Karpas-422 (cell line): ENCODE measurements around the gene TRIM59. TPM values are rescaled to one million over a fixed set of nuclear protein-coding genes. Genes with fewer than 3 reads are reported as not detected.

Experiments
- DNase-seq: peaks from one replicate; pipeline ENCODE4 v3.0.0-alpha.2; 2015
- H2AFZ ChIP-seq: fragments of 200-600 bp; sonication (generic); 2 replicates; pipeline ENCODE4 v1.6.1; 2014; ENCODE audit warnings: antibody characterized with exemption, low read length, mixed read lengths
- H3K27ac ChIP-seq: fragments of 200-600 bp; sonication (generic); 2 replicates; pipeline ENCODE4 v1.5.1; 2014; ENCODE audit warnings: mild to moderate bottlenecking, low read length, moderate library complexity
- H3K27me3 ChIP-seq: fragments of 200-600 bp; sonication (generic); 2 replicates; pipeline ENCODE4 v1.6.1; 2014; ENCODE audit warnings: low read length, mixed read lengths
- H3K36me3 ChIP-seq: fragments of 200-600 bp; sonication (generic); 2 replicates; pipeline ENCODE4 v1.6.1; 2014; ENCODE audit warnings: low read length, mixed read lengths; ENCODE audit not compliant: insufficient read depth
- H3K4me1 ChIP-seq: fragments of 200-600 bp; sonication (generic); 2 replicates; pipeline ENCODE4 v1.6.1; 2014; ENCODE audit warnings: mild to moderate bottlenecking, low read length, mixed read lengths
- H3K4me2 ChIP-seq: fragments of 200-600 bp; sonication (generic); 2 replicates; pipeline ENCODE4 v1.6.1; 2014; ENCODE audit warnings: low read length, low read depth, mild to moderate bottlenecking; ENCODE audit not compliant: poor library complexity, severe bottlenecking
- H3K4me3 ChIP-seq: fragments of 200-600 bp; sonication (generic); 2 replicates; pipeline ENCODE4 v1.5.1; 2014; ENCODE audit warnings: mild to moderate bottlenecking, antibody characterized with exemption, low read length, mixed read lengths
- H3K79me2 ChIP-seq: fragments of 200-600 bp; sonication (generic); 2 replicates; pipeline ENCODE4 v1.6.1; 2014; ENCODE audit warnings: mild to moderate bottlenecking, low read length, mixed read lengths
- H3K9ac ChIP-seq: fragments of 200-600 bp; sonication (generic); 2 replicates; pipeline ENCODE4 v1.6.0; 2014; ENCODE audit warnings: low read length
- H3K9me2 ChIP-seq: fragments of 200-600 bp; sonication (generic), shearing (Covaris generic); replicated peaks from 2 replicates; pipeline ENCODE4 v1.6.0; 2014; ENCODE audit warnings: mild to moderate bottlenecking, low read length, moderate library complexity; ENCODE audit not compliant: insufficient read depth
- H3K9me3 ChIP-seq: fragments of 300-700, 200-600 bp; sonication (generic); 2 replicates; pipeline ENCODE4 v1.6.1; 2014; ENCODE audit warnings: low read length, mixed read lengths
- H4K20me1 ChIP-seq: fragments of 200-600 bp; sonication (generic); 2 replicates; pipeline ENCODE4 v1.6.1; 2014; ENCODE audit warnings: mild to moderate bottlenecking, antibody characterized with exemption, low read length, low read depth; ENCODE audit not compliant: insufficient read depth
- total RNA-seq: library from RNA; depleted of rRNA; stranded (reverse); fragments of >200 nt; shearing (Covaris generic); gene quantifications from 2 replicates; pipeline ENCODE4 v1.2.3, GENCODE V29; 2014; ENCODE audit warnings: low replicate concordance; rRNA removed

Gene TRIM59
- 7.0 and 39.3 TPM in 2 replicates for total RNA-seq

GRCh38 chr3:160449636-160450598 is at the start of gene TRIM59:
Gene TRIM59, minus strand, starts transcription at chr3:160449786. Its CDS starts 10,603 bp downstream, at chr3:160439183.
- no peaks in the 10 kb centered on the region for H4K20me1 ChIP-seq
- peak; percentile 98 for DNase-seq
- H3K4me1 ChIP-seq: peaks cover 21% of the 10 kb centered on the region
- no peaks in the 10 kb centered on the region for H3K27me3 ChIP-seq
- peak within 1 kb of the TSS; percentile 70 for H3K27ac ChIP-seq
- peak within 1 kb of the TSS; percentile 76 for H2AFZ ChIP-seq
- no peaks in the 10 kb centered on the region for H3K9me2 ChIP-seq
- H3K36me3 ChIP-seq: peaks cover 17% of the 10 kb centered on the region
- peak within 1 kb of the TSS; percentile 90 for H3K4me3 ChIP-seq
- H3K79me2 ChIP-seq: peaks cover 44% of the 10 kb centered on the region
- H3K4me2 ChIP-seq: peak within 1 kb of the TSS; percentile 80
- H3K9me3 ChIP-seq: no peaks in the 10 kb centered on the region
- peak within 1 kb of the TSS; percentile 89 for H3K9ac ChIP-seq

- Histone ChIP-seq H4K20me1 (peaks cover 6% of the 10 kb centered on the region; the same call in 1 of the 2 replicates), H3K9me2 (no peaks in the 10 kb centered on the region; the same call in 1 of the 2 replicates), H3K36me3 (peaks cover 47% of the 10 kb centered on the region), H3K79me2 (no peaks in the 10 kb centered on the region), H3K4me2 (no peak overlapping the region), H3K4me1 (no peaks in the 10 kb centered on the region), H3K4me3 (no peak overlapping the region), H3K9ac (no peak overlapping the region), H3K27ac (no peak overlapping the region), H3K9me3 (no peaks in the 10 kb centered on the region), H3K27me3 (no peaks in the 10 kb centered on the region), H2AFZ (no peak overlapping the region)
- DNase-seq: no peak
Observed at GRCh38 chr3:160498202-160498601, 48.6 kb upstream of the TRIM59 start.

- Histone ChIP-seq H2AFZ (no peak overlapping the region), H3K27ac (no peak overlapping the region), H3K4me1 (peaks cover 9% of the 10 kb centered on the region), H3K36me3 (no peaks in the 10 kb centered on the region), H3K9me3 (no peaks in the 10 kb centered on the region), H3K4me3 (no peak overlapping the region), H3K4me2 (no peak overlapping the region), H4K20me1 (no peaks in the 10 kb centered on the region), H3K9me2 (no peaks in the 10 kb centered on the region), H3K9ac (no peak overlapping the region), H3K79me2 (no peaks in the 10 kb centered on the region), H3K27me3 (no peaks in the 10 kb centered on the region)
- DNase-seq: no peak
Observed at GRCh38 chr3:160490166-160490565, 40.6 kb upstream of the TRIM59 start.

GRCh38 chr3:160486459-160486869 is 36.9 kb upstream of the TRIM59 start:
- H3K4me1 ChIP-seq: peaks cover 11% of the 10 kb centered on the region
- H3K36me3 ChIP-seq: no peaks in the 10 kb centered on the region
- peak overlapping the region; percentile 59; the same call in 1 of the 2 replicates for H3K4me3 ChIP-seq
- H3K27ac ChIP-seq: no peak overlapping the region
- DNase-seq: peak; percentile 79
- H3K27me3 ChIP-seq: no peaks in the 10 kb centered on the region
- H3K9ac ChIP-seq: no peak overlapping the region; the same call in 1 of the 2 replicates
- H3K79me2 ChIP-seq: no peaks in the 10 kb centered on the region
- peak overlapping the region; percentile 59 for H3K4me2 ChIP-seq
- no peaks in the 10 kb centered on the region for H3K9me2 ChIP-seq
- H3K9me3 ChIP-seq: no peaks in the 10 kb centered on the region
- no peak overlapping the region for H2AFZ ChIP-seq
- no peaks in the 10 kb centered on the region for H4K20me1 ChIP-seq

GRCh38 chr3:160482796-160483195 is 33.2 kb upstream of the TRIM59 start:
- Histone ChIP-seq H3K36me3 (no peaks in the 10 kb centered on the region), H3K27me3 (no peaks in the 10 kb centered on the region), H3K9ac (no peak overlapping the region), H3K4me1 (peaks cover 11% of the 10 kb centered on the region), H4K20me1 (no peaks in the 10 kb centered on the region), H3K4me3 (no peak overlapping the region), H3K9me3 (no peaks in the 10 kb centered on the region), H3K79me2 (no peaks in the 10 kb centered on the region), H3K9me2 (no peaks in the 10 kb centered on the region), H3K4me2 (no peak overlapping the region), H3K27ac (no peak overlapping the region), H2AFZ (no peak overlapping the region)
- no peak for DNase-seq

- Histone ChIP-seq H3K9me2 (no peaks in the 10 kb centered on the region), H4K20me1 (no peaks in the 10 kb centered on the region), H2AFZ (no peak overlapping the region), H3K4me3 (no peak overlapping the region), H3K4me2 (no peak overlapping the region), H3K79me2 (no peaks in the 10 kb centered on the region), H3K9me3 (no peaks in the 10 kb centered on the region), H3K9ac (no peak overlapping the region), H3K27me3 (no peaks in the 10 kb centered on the region), H3K4me1 (peaks cover 11% of the 10 kb centered on the region), H3K27ac (no peak overlapping the region), H3K36me3 (no peaks in the 10 kb centered on the region)
- no peak for DNase-seq
Observed at GRCh38 chr3:160481856-160482255, 32.3 kb upstream of the TRIM59 start.

GRCh38 chr3:160480931-160481330 is 31.3 kb upstream of the TRIM59 start:
- no peak overlapping the region for H2AFZ ChIP-seq
- no peak overlapping the region for H3K27ac ChIP-seq
- H3K36me3 ChIP-seq: no peaks in the 10 kb centered on the region
- no peak for DNase-seq
- H3K27me3 ChIP-seq: no peaks in the 10 kb centered on the region
- no peaks in the 10 kb centered on the region for H4K20me1 ChIP-seq
- no peak overlapping the region for H3K9ac ChIP-seq
- H3K4me3 ChIP-seq: no peak overlapping the region
- H3K4me2 ChIP-seq: no peak overlapping the region
- H3K9me3 ChIP-seq: no peaks in the 10 kb centered on the region
- H3K79me2 ChIP-seq: no peaks in the 10 kb centered on the region
- H3K4me1 ChIP-seq: peaks cover 7% of the 10 kb centered on the region
- no peaks in the 10 kb centered on the region for H3K9me2 ChIP-seq

- DNase-seq: no peak
- H3K9me3 ChIP-seq: no peaks in the 10 kb centered on the region
- H3K79me2 ChIP-seq: no peaks in the 10 kb centered on the region
- no peaks in the 10 kb centered on the region for H3K36me3 ChIP-seq
- no peaks in the 10 kb centered on the region for H3K27me3 ChIP-seq
- no peak overlapping the region for H3K27ac ChIP-seq
- no peak overlapping the region for H2AFZ ChIP-seq
- no peaks in the 10 kb centered on the region for H4K20me1 ChIP-seq
- H3K4me1 ChIP-seq: no peaks in the 10 kb centered on the region
- no peak overlapping the region for H3K9ac ChIP-seq
- no peak overlapping the region for H3K4me3 ChIP-seq
- no peaks in the 10 kb centered on the region for H3K9me2 ChIP-seq
- H3K4me2 ChIP-seq: no peak overlapping the region
Observed at GRCh38 chr3:160479376-160479775, 29.8 kb upstream of the TRIM59 start.
